ENCODE data around the gene NR5A1. TPM values are rescaled to one million over a fixed set of nuclear protein-coding genes. Genes with fewer than 3 reads are reported as not detected.

NR5A1 gene
- total and polyA plus RNA-seq, 11 donors: 0.04 to 0.14 TPM; not detected in 9

GRCh38 chr9:124531115-124531514 lies 23.9 kb upstream of the NR5A1 start:
- no peak for ATAC-seq
- WGBS, 4 donors: 91 to 98% (median 92%) methylated on average over 2 of the region's 2 CpGs
- intact Hi-C loops (cut with DNase I): loop anchor here in 4 of 10 donors (10.0 kb wide), 1 partner anchor 406 kb away; no protein-coding TSS in a partner anchor

GRCh38 chr9:124530246-124530645 lies 23.0 kb upstream of the NR5A1 start:
- no peaks in the 10 kb centered on the region for H3K4me1 ChIP-seq
- no peaks in the 10 kb centered on the region for H3K27me3 ChIP-seq
- no peak overlapping the region for H3K4me3 ChIP-seq
- DNase-seq (no peak), ATAC-seq (no peak)
- H3K9me3 ChIP-seq: no peaks in the 10 kb centered on the region
- TF ChIP-seq POLR2A (IDR thresholded peaks at IDR 0.05): no peak
- TF ChIP-seq CTCF (IDR thresholded peaks at IDR 0.05): no peak
- H3K27ac ChIP-seq: no peak overlapping the region
- 73 to 79% (median 76%) methylated on average over 4 of the region's 4 CpGs for WGBS, 4 donors
- H3K36me3 ChIP-seq: peaks cover 0 to 6% (median 0%) of the 10 kb centered on the region in 9 donors
- intact Hi-C loops (cut with DNase I): loop anchor here in 4 of 10 donors (10.0 kb wide), 1 partner anchor 405 kb away; no protein-coding TSS in a partner anchor

More at GRCh38 chr9:124531115-124531514, 23.9 kb upstream of the NR5A1 start:
- no peak for DNase-seq
- no peaks in the 10 kb centered on the region for H3K9me3 ChIP-seq
- TF ChIP-seq POLR2A (IDR thresholded peaks at IDR 0.05): no peak
- no peak for TF ChIP-seq CTCF (IDR thresholded peaks at IDR 0.05)
- H3K4me3 ChIP-seq: no peak overlapping the region
- H3K27ac ChIP-seq: no peak overlapping the region
- H3K27me3 ChIP-seq: no peaks in the 10 kb centered on the region
- H3K36me3 ChIP-seq: peaks cover 0 to 6% (median 0%) of the 10 kb centered on the region in 9 donors
- H3K4me1 ChIP-seq: no peaks in the 10 kb centered on the region

GRCh38 chr9:124527781-124528180 lies 20.6 kb upstream of the NR5A1 start:
- Histone ChIP-seq H3K9me3 (no peaks in the 10 kb centered on the region), H3K36me3 (peaks cover 0 to 3% (median 0%) of the 10 kb centered on the region in 9 donors), H3K4me3 (no peak overlapping the region), H3K27me3 (no peaks in the 10 kb centered on the region), H3K4me1 (no peaks in the 10 kb centered on the region), H3K27ac (no peak overlapping the region)
- intact Hi-C loops (cut with DNase I): loop anchor here in 1 of 10 donors (10.0 kb wide), 1 partner anchor 403 kb away; no protein-coding TSS in a partner anchor
- WGBS, 4 donors: 84 to 94% (median 87%) methylated on average over 3 of the region's 3 CpGs
- TF ChIP-seq CTCF (IDR thresholded peaks at IDR 0.05) (no peak), POLR2A (IDR thresholded peaks at IDR 0.05) (no peak)
- no peak for ATAC-seq
- DNase-seq: no peak

- Histone ChIP-seq H3K27ac (no peak overlapping the region), H3K4me3 (no peak overlapping the region), H3K9me3 (no peaks in the 10 kb centered on the region), H3K36me3 (no peaks in the 10 kb centered on the region), H3K27me3 (no peaks in the 10 kb centered on the region), H3K4me1 (no peaks in the 10 kb centered on the region)
- 83 to 91% (median 90%) methylated on average over 2 of the region's 2 CpGs for WGBS, 4 donors
- DNase-seq (no peak), ATAC-seq (no peak)
- intact Hi-C loops (cut with DNase I): loop anchor here in 1 of 10 donors (10.0 kb wide), 1 partner anchor 401 kb away; no protein-coding TSS in a partner anchor
- no peak for TF ChIP-seq CTCF (IDR thresholded peaks at IDR 0.05)
- no peak for TF ChIP-seq POLR2A (IDR thresholded peaks at IDR 0.05)
Observed at GRCh38 chr9:124526174-124526573, 19.0 kb upstream of the NR5A1 start.

Data from heart left ventricle (tissue), 16 donors.